Lower leg skin (tissue), 3 donors: Measurements from ENCODE around the gene IL1RAPL1.

Experiments used
- CTCF ChIP-seq, 3 donors: fragments of 450-650 bp; IDR thresholded peaks; one replicate each; pipeline ENCODE4 v1.5.1; 2016; ENCODE audit warnings: antibody characterized with exemption in 3 of 3, mild to moderate bottlenecking in 3 of 3, moderate library complexity in 2 of 3
- POLR2A ChIP-seq, 2 donors: fragments of 450-650 bp; IDR thresholded peaks; one replicate each; pipeline ENCODE4 v1.6.1; 2016 to 2017; ENCODE audit warnings: antibody characterized with exemption in 2 of 2, mild to moderate bottlenecking in 1 of 2, moderate library complexity in 1 of 2

- TF ChIP-seq CTCF (IDR thresholded peaks at IDR 0.05) (no peak), POLR2A (IDR thresholded peaks at IDR 0.05) (no peak)
Observed at GRCh38 chrX:29477878-29478277, 890.6 kb downstream of the IL1RAPL1 start.
